Panc1 (cell line): ENCODE measurements around the gene FHAD1. TPM values are rescaled to one million over a fixed set of nuclear protein-coding genes. Genes with fewer than 3 reads are reported as not detected.

ENCODE experiments used
- ATAC-seq: fragments of 200-7000 bp; cut with Tn5 transposase; 2 replicates; pipeline ENCODE4 v1.9.1; 2020; ENCODE audit warnings: mild to moderate bottlenecking, moderate library complexity
- BruUV-seq: library from RNA; stranded (reverse); fragments of 400-500 nt; replicated peaks from 2 replicates; lab custom pipeline; 2021; lab: Mats Ljungman, UMichigan
- CTCF ChIA-PET: fragments of 300-600 bp; sonication (Branson Sonifier 250); formaldehyde crosslinking; loops from one replicate; lab custom pipeline; 2022; ENCODE audit warnings: antibody characterized with exemption; lab: Charles Lee
- POLR2A ChIA-PET: fragments of 300-600 bp; sonication (Branson Sonifier 250); formaldehyde crosslinking; loops from one replicate; lab custom pipeline; 2022; ENCODE audit warnings: antibody characterized with exemption; lab: Charles Lee
- DNase-seq: peaks from one replicate; pipeline ENCODE4 v3.0.0-alpha.2; 2010; ENCODE audit warnings: low read depth, low spot score
- H3K27ac ChIP-seq: 2 replicates; pipeline ENCODE4 v1.5.1; 2011; ENCODE audit warnings: mild to moderate bottlenecking, low read length, inconsistent platforms
- H3K27me3 ChIP-seq: fragments of 200-500 bp; sonication (Bioruptor generic); 2 replicates; pipeline ENCODE4 v1.6.0; 2014; ENCODE audit warnings: low read length, inconsistent platforms; ENCODE audit not compliant: control insufficient read depth, insufficient read depth
- H3K36me3 ChIP-seq: fragments of 200-500 bp; sonication (Bioruptor generic); 2 replicates; pipeline ENCODE4 v1.5.1; 2014; ENCODE audit warnings: inconsistent platforms, mild to moderate bottlenecking, low read length, moderate library complexity; ENCODE audit not compliant: control insufficient read depth, insufficient read depth
- H3K4me1 ChIP-seq: 2 replicates; pipeline ENCODE4 v1.5.1; 2011; ENCODE audit warnings: inconsistent platforms, mild to moderate bottlenecking, low read length, moderate library complexity; ENCODE audit not compliant: control insufficient read depth, insufficient read depth
- H3K4me3 ChIP-seq, 2 experiments: 2 replicates each; pipeline ENCODE4 v1.5.1; 2011 to 2012; ENCODE audit warnings: low read depth in 2 of 2, low read length in 2 of 2, mild to moderate bottlenecking in 2 of 2, inconsistent platforms in 1 of 2, moderate library complexity in 1 of 2
- H3K9me3 ChIP-seq: fragments of 200-500 bp; sonication (Bioruptor generic); 2 replicates; pipeline ENCODE4 v1.5.1; 2014; ENCODE audit warnings: low read depth, mild to moderate bottlenecking, inconsistent platforms, low read length, moderate library complexity; ENCODE audit not compliant: control insufficient read depth, insufficient read depth
- CTCF ChIP-seq: fragments of 450-650 bp; IDR thresholded peaks from 2 replicates; pipeline ENCODE4 v1.5.1; 2017; ENCODE audit warnings: mild to moderate bottlenecking
- POLR2AphosphoS5 ChIP-seq: IDR thresholded peaks from 2 replicates; pipeline ENCODE4 v1.6.1; 2012; ENCODE audit warnings: mild to moderate bottlenecking, low read depth, low read length, moderate library complexity
- REST ChIP-seq, 2 experiments: IDR thresholded peaks; 2 replicates each; pipeline ENCODE4 v1.6.1; 2011 to 2012; ENCODE audit warnings: low read depth in 2 of 2, control low read depth in 1 of 2, low read length in 1 of 2, mild to moderate bottlenecking in 1 of 2, moderate library complexity in 1 of 2; ENCODE audit not compliant: insufficient read depth in 1 of 2
- SIN3A ChIP-seq: IDR thresholded peaks from 2 replicates; pipeline ENCODE4 v1.6.1; 2012; ENCODE audit warnings: low read depth, mild to moderate bottlenecking, low read length, moderate library complexity, borderline replicate concordance; ENCODE audit not compliant: insufficient read depth
- TCF7L2 ChIP-seq: IDR thresholded peaks from 2 replicates; pipeline ENCODE4 v1.6.1; 2011; ENCODE audit warnings: mild to moderate bottlenecking, low read depth, low read length, inconsistent platforms
- in situ Hi-C: cut with HindIII; loops from 2 replicates; pipeline ENCODE4 v1.10.0; 2016; ENCODE audit warnings: low sequenced_read_pairs, low pct_unique_long_range_greater_than_20kb
- intact Hi-C: fragments of 100-400 bp; cut with micrococcal nuclease; formaldehyde crosslinking; loops from one replicate; pipeline ENCODE4 v1.10.0; 2022; ENCODE audit not compliant: unreplicated experiment
- total RNA-seq: library from RNA; stranded (reverse); gene quantifications from one replicate; pipeline ENCODE4 v1.2.1, GENCODE V29; 2021; ENCODE audit not compliant: unreplicated experiment

Gene FHAD1
- total RNA-seq, 1 experiment from 2014 or later, result 0.23 TPM

GRCh38 chr1:15423355-15424077, 176.5 kb downstream of the FHAD1 start:
- intact Hi-C loops, result no loop called here
- CTCF ChIA-PET, result interaction anchor here (0.5 kb wide), 1 partner anchor 126 kb away, joined by 5 read pairs; no protein-coding TSS in a partner anchor
- H3K27ac ChIP-seq, result no peak overlapping the region; the same call in 1 of the 2 replicates

GRCh38 chr1:15424146-15424667, 177.2 kb downstream of the FHAD1 start:
- ATAC-seq (no peak), DNase-seq (no peak)
- in situ Hi-C loops, result no loop called here
- BruUV-seq, result no TSS peak
- POLR2A ChIA-PET, result no interaction called here
- intact Hi-C loops, result no loop called here
- Histone ChIP-seq H3K36me3 (no peaks in the 10 kb centered on the region; the same call in 1 of the 2 replicates), H3K27ac (no peak overlapping the region), H3K9me3 (no peaks in the 10 kb centered on the region), H3K27me3 (no peaks in the 10 kb centered on the region), H3K4me1 (peaks cover 34% of the 10 kb centered on the region), H3K4me3 (no peak overlapping the region)
- CTCF ChIA-PET, result no interaction called here
- no peak for TF ChIP-seq SIN3A
- no peak for TF ChIP-seq TCF7L2
- no peak for TF ChIP-seq CTCF
- no peak for TF ChIP-seq POLR2AphosphoS5

More at GRCh38 chr1:15423355-15424077, 176.5 kb downstream of the FHAD1 start:
- Histone ChIP-seq H3K9me3 (no peaks in the 10 kb centered on the region), H3K4me1 (peaks cover 41% of the 10 kb centered on the region), H3K4me3 (no peak overlapping the region), H3K36me3 (no peaks in the 10 kb centered on the region; the same call in 1 of the 2 replicates), H3K27me3 (no peaks in the 10 kb centered on the region)
- no peak for ATAC-seq
- POLR2A ChIA-PET, result no interaction called here
- no peak for TF ChIP-seq REST (IDR thresholded peaks at IDR 0.05; ENCODE audit: insufficient read depth in 1 of 2, low read depth in 2 of 2, low read length in 1 of 2)
- TF ChIP-seq POLR2AphosphoS5, result no peak
- TF ChIP-seq SIN3A, result no peak
- no peak for TF ChIP-seq CTCF
- no peak for TF ChIP-seq TCF7L2
- in situ Hi-C loops, result no loop called here
- DNase-seq, result no peak
- BruUV-seq, result no TSS peak
